Hematopoietic multipotent progenitor cell treated with erythropoietin and hydrocortisone succinate and interleukin-3 and kit ligand, for 17 days (in vitro differentiated cells): Measurements from ENCODE around the gene AKAP13.
"Not testable (repeated sequence)": the region's sequence is repeated elsewhere in the genome, so short reads cannot be mapped to it uniquely, and the experiment has no call there.

Source experiments
- DNase-seq: peaks from one replicate; pipeline ENCODE4 v3.0.0-alpha.2; 2015; ENCODE audit warnings: low spot score

The AKAP13 gene

DNA sequence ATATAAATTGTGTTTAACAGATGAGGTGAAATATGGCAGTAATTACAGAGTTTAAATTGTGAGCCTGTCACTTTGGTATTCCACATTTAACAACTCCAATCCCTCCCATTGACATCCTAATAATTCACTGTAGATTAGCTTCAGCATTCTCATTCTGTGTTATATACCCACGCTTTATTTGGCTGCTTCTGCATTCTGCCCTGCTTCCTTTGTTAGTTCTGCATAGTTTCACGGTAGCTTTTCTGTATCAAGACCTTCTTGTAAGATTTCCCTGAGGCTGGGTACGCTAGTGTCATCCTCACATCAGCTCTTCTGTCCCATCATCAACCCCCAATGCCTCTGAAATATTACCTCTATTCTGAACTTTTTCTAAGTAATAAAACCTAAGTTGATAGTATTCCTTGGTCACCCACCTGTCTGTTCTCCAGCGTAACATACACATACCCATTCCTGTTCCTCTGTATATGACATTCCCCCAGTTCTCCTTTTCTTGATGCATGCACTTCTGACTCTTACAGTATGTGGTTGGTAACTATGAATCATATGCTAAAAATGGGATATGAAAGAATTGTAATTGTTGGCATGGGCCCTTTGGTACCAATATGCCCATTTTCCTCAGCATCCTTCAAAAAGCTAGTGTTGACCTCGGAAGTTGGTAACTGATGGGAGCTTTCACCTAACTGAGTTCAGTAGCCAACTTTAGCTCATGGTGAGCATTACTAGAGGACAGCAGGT is 243.1 kb downstream of the AKAP13 start:
- no peak for DNase-seq

DNA sequence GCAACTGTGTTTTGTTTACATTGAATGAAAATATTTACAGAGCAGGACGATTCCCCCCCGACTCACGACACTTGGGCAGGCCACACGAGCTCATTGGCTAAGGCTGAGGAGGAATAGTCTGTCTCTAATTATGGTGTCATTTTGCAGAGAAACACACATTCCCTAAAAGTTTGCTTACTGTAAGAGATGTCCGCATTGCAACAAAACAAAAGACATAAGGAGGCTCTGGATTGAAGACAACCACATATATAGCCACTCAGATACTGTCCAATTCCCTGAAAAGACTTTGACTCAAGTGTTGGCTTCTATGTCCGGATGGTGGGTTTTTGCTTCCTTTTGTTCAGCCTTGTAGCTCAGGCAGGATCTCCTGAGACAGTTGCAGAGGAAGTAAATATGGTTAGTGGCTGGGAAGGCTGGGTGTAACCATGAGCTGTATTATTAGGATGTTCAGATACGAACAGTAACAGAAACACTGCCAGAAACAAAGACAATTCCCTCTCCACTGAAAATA is 243.9 kb downstream of the AKAP13 start:
- DNase-seq: no peak

DNA sequence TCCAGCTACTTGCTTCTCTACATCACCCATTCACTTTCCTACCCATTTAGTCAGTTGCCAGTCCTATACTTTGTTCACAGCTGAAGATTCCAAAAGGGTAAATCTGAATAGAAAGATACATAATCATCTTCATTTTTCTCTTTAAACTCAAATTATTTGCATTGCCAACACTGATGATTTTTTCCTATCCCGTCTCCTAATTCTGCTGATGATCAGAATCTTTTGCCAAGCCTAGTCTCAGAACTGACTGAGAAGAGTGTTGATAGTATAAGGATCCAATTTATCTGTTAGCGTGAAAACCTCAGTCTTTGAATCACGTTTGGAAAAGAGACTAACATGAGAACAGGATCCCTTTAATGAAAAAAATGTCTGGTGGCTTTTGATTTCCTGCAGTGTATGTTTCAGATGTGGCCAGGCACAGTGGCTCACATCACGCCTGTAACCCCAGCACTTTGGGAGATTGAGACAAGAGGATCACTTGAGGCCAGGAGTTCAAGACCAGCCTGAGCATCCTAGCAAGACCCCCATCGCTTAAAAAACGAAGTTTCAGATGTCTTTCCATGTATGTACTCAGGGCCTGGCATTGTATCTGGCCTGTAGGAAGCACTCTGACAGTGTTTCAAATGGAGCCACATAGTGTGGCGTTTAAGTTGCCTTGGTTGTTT is 244.9 kb downstream of the AKAP13 start:
- no peak for DNase-seq

DNA sequence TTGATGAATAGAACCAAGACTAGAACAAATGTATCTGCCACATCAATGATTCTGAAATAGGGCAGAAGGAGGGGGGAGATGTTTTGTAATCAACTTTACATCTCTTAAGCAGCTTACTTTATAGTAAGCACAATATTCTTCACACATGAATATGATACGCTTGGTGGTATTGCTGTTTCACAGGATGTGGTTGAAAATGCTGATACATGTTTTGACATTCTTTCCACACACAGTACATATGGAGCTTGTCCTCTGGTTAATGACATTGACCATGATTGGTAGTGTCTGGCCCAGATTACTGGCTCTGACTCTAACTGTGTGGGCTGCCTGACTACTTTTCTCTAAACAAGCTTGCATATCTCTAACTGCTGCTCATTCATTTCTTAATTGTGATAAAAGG is 245.5 kb downstream of the AKAP13 start:
- no peak for DNase-seq

DNA sequence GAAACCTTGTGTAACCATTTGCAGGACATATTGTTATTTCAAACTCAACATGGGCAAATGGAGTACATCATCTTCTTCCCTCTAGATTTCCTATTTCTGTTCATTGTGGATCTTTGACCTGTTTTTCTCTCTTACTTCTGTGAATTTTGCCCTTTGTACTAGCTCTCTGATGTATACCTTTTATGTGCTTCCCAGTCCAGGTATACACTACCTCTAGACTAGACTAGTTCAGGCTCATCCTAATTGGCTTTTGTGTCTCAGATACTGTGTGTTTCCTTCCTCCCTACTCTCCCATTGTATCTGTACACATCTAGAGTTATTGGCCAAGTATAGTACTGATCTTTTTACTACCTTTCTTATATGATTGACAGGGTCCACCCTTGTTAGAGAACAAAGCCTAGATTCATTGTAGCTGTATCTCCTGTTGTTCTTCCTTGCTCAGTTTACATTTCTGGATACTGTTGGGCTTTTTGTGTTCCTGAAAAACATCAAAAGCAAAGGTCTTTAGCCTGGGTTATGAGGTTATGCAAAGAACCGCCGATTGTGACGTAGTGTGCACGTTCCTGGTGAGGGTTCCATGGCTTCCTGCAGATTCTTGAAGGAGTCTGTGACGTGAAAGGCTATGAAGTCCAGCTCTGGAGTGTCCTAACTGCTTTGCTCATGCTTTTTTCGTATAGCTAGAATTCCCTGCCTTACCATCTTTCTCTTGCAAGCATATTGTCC is 247.0 kb downstream of the AKAP13 start:
- DNase-seq: no peak

DNA sequence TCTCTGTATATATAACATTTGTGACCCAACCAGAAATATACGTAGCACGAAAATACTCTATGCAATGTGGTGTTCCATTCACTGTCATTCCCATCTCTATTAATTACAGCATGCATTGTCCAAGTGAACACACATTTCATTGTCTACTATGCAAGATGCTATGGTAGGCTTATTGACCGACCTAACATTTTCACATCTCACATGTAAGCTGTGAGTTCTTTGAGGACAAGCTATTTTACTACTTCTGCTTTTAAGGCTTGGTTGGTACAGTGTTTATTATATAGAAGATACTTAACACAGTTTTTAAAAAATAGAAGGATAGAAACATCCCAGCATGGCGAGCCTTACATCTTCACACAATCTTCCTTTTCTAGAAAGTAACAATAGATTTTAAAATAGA is 249.9 kb downstream of the AKAP13 start:
- DNase-seq: no peak

DNA sequence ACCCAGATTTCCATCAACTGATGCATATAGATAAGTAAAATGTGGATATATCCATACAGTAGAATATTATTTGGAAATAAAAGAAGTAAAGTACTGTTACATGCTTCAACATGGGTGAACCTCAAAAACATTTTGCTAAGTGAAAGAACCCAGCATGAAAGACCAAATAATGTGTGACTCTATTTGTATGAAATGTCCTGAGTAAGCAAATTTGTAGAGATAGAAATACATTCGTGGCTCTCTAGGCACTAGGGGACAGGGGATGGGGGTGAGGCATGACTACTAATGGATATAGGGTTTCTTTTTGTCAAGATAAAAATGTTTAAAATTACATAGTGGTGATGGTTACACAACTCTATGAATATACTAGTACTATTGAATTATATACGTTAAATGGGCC is 250.6 kb downstream of the AKAP13 start:
- DNase-seq: no peak

DNA sequence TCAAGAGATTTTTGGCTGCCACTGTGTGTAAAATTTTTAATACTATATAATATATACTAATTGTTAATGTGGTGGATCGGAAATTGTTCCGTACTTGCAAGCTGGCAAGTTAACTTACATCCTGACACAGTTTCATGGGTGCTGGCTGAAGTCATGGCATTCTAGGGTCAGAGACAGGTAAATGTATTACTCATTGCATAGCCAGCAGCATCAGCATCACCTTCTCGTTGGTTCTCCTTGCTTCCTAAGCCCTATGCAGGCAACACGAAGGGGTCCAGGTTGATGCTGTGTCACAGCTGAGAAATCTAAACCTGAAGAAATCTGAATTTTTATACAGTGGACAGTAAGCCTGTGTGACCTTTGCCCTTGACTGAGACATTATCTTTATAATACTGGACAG is 251.6 kb downstream of the AKAP13 start:
- no peak for DNase-seq

DNA sequence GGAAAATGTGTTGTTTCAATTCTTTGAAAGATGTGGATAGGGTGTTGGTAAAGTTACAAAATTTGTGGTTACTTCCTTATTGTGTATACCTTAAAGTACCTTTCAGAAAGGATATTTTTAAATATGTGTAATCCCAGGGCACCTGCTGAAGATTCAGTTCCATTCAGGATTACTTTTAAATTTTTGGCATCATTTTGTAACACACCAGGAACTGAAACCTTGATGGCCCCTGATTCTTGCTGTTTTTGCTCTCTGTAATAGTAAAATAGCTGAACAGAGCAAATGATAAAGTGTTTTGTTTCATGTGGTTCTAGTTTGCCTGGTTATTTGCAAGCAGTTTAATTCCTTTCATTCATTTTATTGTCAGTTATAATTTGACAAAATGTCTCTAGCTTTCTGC is 253.5 kb downstream of the AKAP13 start:
- DNase-seq: no peak

DNA sequence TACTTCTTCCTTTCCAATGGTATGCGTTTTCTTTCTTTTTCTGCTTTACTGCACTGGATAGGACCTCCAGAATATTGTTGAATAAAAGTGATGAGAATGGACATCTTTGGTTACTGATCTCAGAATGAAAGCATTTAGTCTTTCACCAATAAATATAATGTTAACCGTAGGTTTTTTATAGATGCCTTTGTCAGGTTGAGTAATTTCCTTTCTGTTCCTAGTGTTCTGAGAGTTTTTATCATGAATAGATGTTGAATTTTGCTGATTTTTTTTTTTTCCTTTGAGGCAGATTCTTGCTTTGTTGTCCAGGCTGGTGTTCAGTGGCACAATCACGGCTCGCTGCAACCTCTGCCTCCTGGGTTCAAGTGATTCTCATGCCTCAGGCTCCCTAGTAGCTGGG is 255.9 kb downstream of the AKAP13 start:
- DNase-seq: no peak

DNA sequence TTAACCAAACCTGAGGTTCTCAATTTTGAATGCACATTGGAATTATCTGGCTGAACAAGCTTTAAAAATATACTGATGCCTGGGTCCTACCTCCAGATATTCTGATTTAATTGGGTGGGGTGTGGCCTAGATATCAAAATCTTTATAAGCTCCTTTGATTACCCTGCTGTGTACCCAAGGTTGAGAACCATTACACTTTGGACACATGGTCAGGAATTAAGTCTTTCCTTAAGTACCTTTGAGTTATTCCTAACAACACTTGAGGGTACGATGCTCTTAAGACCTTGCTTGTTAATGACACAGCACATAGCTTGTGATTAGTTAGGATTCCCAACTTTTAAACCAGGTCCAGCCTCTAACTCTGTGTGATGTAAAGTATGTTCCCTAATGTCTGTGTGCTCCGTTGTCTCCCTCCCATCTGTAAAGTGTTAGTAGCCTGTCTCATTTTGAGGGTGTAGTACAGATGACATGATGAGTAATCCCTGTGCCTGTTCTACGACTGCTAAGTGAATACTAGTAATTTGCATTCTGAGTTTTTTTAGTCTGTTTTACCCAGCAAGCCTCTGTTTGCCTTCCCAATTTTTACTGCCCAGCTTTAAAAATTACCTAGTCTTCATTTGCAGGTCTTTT is 259.5 kb downstream of the AKAP13 start:
- DNase-seq: no peak

DNA sequence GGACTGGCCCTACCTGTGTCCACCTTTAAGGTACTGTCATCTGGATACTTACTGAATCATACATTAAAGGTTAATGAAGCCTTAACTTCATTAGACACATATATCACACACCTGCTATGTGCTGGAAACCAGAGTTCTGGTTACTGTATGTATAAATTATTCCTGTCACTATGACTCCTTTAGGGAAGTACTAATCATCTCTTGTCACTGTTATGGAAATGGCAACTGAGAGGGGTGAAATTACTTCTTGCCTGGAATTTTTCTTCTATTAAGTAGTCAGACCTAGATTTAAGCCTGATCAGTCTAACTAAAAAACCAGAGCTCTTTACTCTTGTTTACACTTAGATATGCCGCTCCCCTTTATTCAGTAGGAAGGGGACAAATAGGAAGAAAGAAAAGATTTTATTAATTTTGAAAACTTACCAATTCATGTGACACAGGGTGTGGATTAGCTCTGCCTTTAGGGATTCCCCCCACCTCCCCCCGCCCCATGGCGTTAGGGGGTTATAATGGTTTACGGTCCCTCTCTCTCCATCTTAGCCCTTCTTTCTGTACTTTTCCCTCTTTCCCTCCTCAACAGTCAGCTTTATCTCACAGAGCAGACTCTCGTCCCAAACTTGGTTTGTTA is 261.8 kb downstream of the AKAP13 start:
- no peak for DNase-seq

DNA sequence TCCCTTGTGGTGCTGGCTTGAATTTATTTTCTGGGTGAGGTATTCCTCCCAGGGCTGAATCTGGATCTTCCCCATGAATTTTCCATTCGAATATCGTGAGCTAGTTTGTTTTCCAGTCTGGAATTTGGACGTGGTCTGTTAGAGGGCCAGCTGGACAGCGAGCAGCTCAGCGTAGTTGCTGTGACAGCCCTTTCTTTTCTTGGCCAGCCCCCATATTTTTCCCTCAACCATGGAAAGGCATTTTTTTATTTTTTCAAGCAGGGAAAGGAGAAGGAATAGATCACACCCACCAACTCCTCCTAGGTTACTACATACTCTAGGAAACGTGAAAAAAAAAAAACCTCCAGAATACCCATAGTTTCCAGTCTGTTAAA is 262.3 kb downstream of the AKAP13 start:
- no peak for DNase-seq

DNA sequence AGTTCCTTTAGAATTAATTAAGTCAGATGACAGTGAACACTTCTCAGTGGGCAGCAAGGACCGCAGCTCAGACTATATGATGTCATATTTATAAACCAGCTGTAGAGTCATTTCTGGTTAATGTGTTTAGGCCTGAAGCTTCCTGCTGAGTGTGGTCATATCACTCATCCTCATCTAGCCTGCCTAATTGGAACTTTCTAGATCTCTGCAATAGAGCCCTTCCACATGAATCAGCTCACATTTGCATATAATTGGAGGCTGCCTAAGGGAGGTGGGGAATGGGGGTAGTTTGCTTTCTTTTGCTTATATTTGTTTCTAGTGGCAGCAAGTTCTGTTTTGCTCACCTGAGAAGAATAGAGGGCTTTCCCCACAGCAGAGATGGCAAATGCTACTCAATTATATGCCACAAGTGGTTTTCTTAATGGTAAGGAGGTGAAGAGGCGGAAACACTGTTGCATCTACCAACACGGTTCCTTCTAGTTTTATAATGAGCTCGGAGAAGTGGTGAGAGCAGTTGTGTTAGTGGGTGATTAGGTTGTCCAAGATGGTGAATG is 266.2 kb downstream of the AKAP13 start:
- DNase-seq: no peak

DNA sequence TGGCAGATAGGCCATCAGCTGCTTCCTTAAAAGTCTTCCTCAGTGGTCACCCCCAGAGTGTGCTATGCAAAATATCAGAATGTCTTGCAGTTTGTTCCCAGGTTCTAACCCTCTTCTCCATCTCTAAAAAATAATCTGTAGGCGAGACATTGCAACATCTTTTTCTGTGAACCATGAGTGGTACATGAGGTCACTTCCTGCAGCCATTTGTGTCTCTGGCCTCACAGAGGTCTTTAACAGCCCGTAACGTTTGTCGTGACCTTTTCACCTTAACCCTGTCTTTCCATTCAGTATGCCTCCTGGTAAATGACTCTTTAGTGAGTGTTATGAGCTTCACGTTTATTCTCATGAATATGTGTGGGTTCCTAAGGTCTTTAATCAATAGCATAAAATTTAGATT is 269.0 kb downstream of the AKAP13 start:
- DNase-seq: no peak

DNA sequence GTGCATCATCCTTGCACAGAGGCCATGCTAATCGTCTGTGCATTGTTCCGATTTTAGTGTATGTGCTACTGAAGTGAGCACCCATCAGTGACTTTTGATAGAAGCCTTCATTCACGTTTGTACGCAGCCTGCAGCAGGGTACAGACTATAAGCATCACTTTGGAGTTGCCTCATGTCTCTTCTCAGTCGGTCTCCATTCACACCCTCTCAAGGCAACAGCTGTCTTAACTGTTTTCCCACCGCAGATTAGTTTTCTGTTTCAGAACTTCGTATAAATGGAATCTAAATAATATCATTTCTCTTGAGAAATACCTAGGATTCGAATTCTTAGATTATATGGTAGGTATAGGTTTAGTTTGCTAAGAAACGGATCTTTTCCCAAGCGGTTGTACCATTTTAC is 271.1 kb downstream of the AKAP13 start:
- DNase-seq: no peak

DNA sequence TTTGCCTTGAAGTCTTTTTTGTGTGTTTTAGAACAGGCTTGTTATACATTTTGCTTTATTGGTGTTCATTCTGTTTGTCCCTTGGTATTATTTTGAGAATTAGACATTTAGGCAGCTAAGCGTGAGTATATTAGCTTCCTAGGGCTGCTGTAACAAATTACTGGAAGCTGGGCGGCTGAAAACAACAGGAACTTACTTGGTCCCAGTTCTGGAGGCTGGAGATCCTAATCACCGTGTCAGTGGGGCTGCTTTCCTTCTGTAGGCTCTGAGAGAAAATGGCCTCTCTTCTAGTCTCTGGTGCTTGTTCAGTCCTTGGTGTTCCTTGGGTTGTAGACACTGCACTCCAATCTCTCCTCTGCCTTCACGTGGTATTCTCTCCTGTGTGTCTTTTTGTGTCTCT is 272.1 kb downstream of the AKAP13 start:
- DNase-seq: no peak

DNA sequence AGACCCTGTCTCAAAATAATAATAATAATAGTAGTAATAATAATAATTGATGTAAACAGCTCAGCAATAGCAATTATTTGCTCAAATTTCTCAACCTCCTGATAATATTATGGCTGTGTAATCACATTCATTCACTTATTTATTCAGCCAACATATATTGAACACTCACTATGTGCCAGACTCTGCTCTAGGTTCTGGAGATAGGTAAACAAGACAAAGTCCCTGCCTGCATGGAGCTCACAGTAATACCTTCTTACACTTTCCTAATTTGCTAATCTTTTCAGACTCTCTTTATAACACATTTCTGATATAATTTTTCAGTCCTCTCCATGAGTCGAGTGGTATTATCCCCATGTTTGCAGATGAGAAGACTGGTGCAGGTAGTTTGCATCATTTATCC is 276.7 kb downstream of the AKAP13 start:
- no peak for DNase-seq

DNA sequence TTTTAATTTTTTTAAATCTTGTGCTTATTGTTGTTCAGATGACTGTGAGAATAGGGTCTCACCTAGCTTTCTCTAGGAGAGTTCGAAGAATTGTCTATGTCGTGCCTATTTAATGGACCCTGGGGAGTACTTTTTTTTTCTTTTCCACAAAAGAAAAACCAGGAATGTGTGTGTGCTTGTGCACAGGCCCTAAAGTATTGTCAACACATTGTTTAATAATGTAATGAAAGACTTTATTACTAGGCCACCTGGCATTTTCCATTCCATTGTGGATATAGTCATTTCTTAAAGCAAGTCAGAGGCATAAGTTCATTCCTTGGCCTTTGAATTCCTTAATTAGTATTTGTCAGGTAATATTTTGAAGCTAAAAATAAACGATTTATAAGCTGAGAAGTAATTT is 278.4 kb downstream of the AKAP13 start:
- no peak for DNase-seq

DNA sequence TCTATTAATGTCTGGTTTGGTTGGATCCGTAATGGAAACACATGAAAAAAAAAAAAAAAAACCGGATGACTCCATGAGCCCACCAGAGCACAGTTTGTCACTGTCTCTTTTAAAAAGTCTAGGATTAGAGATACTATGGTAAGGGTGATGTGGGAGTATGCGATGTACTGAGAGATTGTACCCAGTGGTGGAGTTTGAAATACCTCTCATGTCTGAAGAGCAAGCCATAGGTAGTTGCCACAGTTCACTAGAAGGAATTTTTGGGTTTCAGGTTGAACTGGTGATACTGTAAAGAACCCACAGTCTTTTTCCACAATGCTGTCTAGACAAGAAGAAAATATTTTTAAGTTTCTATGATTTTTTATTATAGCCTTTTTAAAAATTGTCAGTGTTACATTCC is 281.5 kb downstream of the AKAP13 start:
- no peak for DNase-seq

DNA sequence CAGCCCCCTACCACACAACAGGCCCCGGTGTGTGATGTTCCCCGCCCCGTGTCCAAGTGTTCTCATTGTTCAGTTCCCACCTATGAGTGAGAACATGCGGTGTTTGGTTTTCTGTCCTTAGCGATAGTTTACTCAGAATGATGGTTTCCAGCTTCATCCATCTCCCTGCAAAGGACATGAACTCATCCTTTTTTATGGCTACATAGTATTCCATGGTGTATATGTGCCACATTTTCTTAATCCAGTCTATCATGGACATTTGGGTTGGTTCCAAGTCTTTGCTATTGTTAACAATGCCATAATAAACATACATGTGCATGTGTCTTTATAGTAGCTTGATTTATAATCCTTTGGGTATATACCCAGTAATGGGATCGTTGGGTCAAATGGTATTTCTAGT is 285.3 kb downstream of the AKAP13 start:
- not testable (repeated sequence) for DNase-seq
